ENCODE results near the gene PLCB4.

DNA sequence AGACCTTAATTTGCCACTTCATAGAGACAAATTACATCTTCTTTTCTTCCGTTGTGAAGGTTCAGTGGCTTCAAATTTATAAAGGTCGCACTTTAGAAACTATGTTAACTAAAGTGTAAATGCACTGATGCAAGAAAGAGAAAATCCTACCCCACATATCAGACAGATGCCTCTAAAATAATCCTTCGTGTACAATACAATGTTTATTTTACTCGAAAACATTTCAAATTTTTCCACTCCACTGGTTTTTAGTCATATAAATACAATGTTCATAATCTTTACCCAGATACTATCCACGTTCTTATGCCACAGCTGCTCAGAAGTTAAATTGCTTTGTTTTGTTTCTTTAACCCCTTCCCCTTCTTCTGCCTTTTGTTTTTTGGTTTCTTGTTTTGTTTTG, 305.2 kb downstream of the PLCB4 start:
- TF ChIP-seq CTCF (IDR thresholded peaks at IDR 0.05; ENCODE audit: insufficient read depth, low read length, poor library complexity, severe bottlenecking) (no peak), EZH2phosphoT487 (conservative IDR thresholded peaks at IDR 0.05; ENCODE audit: low read length) (no peak)

Measured in SU-DHL-6 (cell line).